Endometrium (tissue), 2 donors: Measurements from ENCODE around the gene TAF4.
"Not testable (repeated sequence)": the region's sequence is repeated elsewhere in the genome, so short reads cannot be mapped to it uniquely, and the experiment has no call there.

Experiments
- FAIRE-seq: peaks from 2 replicates; lab custom pipeline; 2012; peaks lifted over from hg19 to GRCh38; lab: Jason Lieb, UNC
- donor health status: control.
- donor health status: control.

The TAF4 gene

DNA sequence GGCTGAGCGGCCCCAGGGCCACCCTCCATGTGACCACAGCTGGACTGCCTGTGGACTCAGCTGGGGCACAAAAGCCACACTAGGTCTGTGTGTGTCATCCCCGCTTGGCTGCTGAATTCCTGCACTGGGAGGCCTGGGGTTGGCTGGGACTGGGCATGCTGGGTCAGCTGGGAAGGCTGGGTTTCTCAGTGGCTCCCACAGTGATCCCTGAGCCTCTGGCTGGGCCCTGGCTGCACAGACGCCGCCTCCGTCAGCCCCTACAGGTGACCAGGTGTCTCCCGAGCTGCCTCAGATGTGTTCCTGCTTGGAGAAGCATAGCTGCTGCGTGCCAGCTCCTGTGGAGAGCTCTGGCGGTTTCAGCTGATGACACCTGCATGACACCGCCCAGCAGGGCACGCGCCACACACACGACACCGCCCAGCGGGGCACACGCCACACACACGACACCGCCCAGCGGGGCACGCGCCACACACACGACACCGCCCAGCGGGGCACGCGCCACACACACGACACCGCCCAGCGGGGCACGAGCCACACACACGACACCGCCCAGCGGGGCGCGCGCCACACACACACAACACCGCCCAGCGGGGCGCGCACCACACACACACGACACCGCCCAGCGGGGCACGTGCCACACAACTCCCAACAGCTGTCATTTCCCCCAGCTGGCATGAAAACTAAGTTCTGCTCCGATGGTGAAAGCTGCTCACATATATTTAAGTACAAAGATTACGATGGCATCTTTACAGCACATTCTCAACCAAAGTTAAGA is 88.8 kb downstream of the TAF4 start:
- FAIRE-seq = no peak

DNA sequence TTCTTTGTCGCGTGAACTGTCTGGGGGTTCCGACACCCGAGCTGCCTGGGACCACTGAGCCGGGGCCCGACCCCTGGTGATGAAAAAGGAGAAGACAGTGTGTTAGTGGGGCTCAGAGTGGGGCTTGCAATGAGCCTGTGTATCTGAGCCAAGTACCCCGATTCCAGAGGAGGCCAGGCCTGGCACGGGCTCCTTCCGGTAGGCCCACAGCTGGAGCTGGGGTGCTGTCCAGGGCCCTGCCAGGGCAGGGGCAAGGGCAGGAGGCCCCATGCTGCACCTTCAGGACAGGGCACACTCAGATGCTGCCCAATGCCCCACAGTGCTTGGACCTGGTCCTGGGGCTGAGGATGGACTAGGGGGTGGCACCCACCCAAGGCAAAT is 89.4 kb downstream of the TAF4 start:
- FAIRE-seq = no peak

DNA sequence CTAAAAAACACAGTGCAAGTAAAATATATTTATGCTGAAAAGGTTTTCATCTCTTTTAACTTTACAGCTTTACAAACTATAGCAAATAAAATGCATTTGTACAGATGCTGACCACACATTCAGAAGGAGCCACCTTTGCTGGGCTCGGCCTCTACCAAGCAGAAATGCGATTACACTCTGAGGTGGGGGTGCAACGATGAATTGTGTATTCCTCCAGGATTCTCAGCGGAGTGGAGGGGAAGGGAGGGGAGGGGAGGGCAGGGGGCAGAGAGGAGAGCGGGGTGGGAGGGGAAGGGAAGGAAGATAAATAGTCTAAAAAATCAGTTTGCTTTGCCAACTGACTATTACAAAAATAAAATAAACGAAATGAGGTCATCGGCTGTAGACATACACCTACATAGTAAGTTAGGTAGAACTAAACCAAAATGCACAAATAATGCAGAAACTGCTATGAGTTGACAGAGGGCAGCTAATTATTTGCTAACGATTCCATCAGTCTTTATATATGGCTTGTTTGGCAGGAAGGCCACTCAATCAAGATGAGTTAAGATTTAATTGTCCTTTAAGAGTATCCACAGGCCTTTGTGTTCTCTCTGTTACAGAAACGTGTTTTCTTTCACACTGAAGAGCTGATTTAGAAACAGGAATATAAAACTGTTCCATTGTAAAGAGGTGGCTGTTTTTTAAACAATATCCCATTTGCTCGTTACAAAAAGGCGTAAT is 90.1 kb downstream of the TAF4 start:
- FAIRE-seq = no peak

DNA sequence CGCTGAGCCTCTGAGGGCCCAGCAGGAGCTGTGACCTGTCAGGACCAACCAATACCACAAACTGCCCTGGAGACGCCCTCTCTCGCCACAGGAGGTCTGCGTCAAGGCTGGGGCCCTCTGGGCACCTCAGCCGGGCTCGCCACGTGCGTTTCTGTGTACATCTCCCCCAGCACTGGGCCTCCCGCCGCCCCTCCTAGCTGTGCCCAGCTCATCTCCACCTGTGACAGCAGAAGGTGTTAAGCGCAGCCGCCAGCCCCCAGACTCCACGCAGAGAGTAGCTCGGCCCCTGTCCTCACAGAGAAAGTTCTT is 91.4 kb downstream of the TAF4 start:
- FAIRE-seq = no peak

GRCh38 chr20:61973515-61974356 is 91.9 kb downstream of the TAF4 start:
- FAIRE-seq = no peak

DNA sequence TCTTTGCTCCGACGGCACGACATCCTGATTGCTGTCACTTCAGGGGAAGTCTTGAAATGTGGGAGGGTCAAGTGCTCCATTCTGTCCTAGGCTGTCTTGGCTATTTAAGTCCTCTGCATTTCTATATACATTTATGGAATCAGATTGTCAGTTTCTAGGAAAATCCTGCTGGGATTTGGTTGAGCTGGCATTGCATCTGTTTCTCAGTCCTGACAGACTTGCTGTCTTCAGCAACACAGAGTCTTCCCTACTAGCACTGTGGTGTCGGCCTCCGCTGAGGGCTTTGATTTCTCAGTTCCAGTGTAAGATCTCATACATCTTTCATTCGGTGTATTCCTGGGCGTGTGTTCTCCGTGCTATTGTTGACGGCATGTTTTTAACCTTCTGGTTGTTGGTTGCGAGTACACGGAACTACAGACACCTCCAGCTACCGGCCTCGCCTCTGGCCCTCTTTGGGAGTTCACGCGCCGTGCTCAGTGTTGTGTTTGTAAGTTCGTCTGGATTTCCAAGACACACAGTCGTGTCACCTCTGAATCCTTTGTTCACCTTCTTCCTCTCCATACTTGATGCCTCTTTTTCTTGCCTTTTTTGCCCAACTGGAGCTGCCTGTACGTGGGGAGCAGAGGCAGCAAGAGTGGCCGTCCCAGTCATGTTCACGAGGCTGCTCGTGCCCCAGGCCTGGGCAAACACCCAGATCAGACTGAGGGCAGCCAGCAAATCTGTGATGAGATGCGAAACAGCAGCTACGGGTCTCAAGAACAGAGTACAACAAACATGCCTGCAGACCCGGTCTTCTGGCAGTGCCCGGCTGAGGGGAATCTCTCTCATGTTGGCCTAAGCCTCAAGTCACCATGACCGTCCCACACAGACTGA is 92.8 kb downstream of the TAF4 start:
- FAIRE-seq = no peak

GRCh38 chr20:61971595-61971994 is 94.1 kb downstream of the TAF4 start:
- FAIRE-seq = not testable (repeated sequence)

DNA sequence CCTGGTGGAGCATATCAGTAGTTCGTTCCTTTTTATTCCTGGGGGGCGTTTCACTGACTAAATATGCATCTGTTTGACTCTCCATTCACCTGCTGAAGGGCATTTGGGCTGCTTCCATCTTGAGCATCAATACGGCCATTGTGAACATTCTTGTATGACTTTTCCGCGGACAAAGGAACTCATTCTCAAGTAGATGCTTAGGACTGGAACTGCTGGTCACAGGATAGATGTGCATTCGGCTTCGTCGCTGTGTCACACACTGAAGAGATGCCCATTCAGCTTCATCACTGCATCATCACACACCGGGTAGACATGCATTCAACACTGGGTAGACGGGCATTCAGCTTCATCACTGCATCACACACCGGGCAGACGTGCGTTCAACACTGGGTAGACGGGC is 95.3 kb downstream of the TAF4 start:
- FAIRE-seq = no peak

- FAIRE-seq = no peak
Observed at GRCh38 chr20:61969806-61970205, 95.9 kb downstream of the TAF4 start.

DNA sequence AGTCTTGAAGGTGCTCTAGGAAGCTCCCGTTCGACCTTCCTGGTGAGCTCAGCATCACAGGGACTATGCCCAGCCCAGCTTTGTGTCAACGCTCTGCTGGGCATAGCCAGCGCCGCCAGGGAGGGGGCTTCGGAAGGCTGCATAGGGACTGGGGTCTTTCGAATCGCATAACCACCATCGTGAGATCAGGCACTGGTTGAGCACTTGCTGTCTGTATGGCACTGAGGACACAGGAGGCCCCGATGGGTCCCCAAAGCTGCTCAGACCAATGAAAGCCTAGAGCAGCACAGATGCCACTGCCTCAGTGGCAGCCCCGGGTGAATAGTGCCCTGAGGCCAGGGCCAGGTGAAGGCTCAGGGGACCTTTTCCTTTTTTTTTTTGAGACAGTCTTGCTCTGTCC is 96.7 kb downstream of the TAF4 start:
- no peak for FAIRE-seq

GRCh38 chr20:61968036-61968810 is 97.5 kb downstream of the TAF4 start:
- no peak for FAIRE-seq

GRCh38 chr20:61967300-61967699 is 98.4 kb downstream of the TAF4 start:
- no peak for FAIRE-seq

- no peak for FAIRE-seq
Observed at GRCh38 chr20:61966492-61967244, 99.0 kb downstream of the TAF4 start.

DNA sequence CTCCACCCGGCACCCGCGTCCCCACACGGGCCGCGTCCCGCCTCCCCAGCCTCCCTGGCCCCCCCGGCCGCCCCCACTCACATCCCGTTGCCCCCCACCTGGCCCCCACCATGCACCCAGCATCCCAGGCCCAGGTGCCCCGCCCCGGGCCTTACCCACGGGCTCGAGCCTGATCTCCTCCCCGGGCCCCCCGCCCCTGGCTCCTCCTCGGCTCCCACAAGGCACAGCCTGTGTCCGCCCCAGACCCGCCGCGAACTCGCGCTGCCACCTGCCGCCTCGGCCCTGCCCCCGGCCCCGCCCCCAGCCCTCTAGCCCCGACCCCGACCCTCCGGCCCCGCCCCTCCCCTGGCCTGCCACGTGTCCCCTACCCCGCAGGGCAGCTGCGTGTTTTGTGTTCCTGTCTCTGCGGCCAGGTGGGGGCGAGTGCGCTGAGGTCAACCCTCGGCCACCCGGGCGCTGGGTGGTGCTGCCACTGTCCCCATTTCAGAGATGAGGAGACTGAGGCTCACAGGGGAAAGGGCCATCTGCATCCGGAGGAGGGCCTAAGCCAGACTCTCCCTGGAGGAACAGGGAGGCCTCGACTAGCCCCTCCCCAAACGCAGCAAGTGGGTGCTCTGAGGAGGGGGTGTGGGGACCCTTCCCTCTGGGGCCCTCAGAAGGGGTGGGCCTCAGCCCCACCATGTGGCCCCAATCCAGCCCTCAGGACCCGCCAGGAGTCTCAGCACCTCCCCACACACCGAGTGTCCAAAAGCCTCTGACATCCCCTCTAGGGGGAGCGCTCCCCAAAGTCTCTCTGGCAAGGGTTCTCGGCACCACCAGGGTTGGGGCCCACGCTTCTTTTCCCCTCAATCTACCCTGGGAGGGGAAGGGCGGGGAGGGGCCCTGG is 99.8 kb downstream of the TAF4 start:
- FAIRE-seq = no peak

DNA sequence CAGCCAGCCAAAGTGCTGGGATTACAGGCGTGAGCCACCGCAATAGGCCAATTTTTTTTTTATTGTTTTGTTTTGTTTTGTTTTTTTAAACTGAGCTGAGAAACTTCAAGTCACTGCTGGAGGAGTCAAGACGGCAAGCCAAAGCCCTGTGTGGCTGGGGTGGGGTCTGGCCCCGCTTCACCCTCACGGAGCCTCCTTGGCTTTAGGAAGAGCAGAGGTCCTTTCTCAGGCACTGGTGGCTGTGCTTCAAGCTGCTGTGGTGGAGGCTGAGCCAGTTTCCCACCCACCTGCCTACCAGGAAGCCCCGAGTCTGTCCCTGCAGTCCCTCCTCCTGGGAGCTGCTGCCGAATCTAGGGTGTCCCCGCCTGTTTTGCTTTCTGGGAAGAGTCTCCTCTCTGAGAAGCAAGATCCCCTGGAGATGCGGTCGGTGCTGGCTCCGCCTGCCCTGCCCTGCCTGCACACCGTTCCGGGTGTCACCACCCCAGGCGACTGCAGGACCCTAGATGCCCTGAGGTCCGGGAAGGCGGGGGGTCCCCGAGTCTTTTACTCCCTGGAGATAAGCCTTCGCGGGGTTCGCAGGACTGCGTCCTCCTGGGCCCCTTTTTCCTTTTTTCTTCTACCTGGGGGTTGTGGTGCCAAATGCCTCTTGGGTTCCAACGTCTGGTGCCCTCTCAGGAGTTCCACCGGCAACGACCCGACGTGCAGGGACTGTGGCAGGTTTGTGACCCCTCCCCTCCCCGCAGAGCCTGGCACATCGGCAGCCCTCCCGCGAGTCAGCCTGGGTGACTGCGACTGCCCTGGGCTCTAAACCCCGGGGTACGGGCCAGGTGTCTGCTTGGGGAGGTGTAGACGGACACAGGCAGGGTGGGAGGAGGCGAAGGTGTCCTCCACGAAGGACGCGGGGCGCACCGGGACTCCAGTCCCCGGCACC is 100.7 kb downstream of the TAF4 start:
- FAIRE-seq = no peak

GRCh38 chr20:61963885-61964674 is 101.6 kb downstream of the TAF4 start:
- FAIRE-seq = no peak

DNA sequence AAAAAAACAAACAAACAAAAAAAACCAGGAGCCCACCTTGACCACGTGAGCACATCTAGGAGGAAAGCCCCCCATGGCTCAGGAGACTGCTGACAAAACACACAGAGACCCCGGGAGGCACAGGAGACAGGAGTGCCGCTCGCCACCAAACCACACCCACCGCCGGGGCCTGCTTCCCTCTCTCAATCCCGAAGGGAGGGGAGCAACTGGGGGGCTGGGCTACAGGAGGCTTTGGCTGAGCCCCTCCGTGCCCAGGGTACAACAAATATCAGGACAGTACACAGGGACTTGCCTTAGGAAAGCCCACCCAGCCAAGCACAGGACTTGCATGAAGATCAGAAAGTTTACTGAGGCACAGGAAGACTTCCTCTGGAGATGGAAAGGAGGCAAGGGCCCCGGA is 102.5 kb downstream of the TAF4 start:
- no peak for FAIRE-seq

- no peak for FAIRE-seq
Observed at GRCh38 chr20:61960836-61961235, 104.8 kb downstream of the TAF4 start.
